HG03159 (cell line): Measurements from ENCODE around the gene PDZD2.
"Not testable (repeated sequence)": the region's sequence is repeated elsewhere in the genome, so short reads cannot be mapped to it uniquely, and the experiment has no call there.

ENCODE experiments used
- ATAC-seq: cut with Tn5 transposase; IDR thresholded peaks from one replicate; pipeline ENCODE4 v1.9.1; 2021; ENCODE audit warnings: mild to moderate bottlenecking, moderate library complexity; ENCODE audit not compliant: unreplicated experiment

The PDZD2 gene

DNA sequence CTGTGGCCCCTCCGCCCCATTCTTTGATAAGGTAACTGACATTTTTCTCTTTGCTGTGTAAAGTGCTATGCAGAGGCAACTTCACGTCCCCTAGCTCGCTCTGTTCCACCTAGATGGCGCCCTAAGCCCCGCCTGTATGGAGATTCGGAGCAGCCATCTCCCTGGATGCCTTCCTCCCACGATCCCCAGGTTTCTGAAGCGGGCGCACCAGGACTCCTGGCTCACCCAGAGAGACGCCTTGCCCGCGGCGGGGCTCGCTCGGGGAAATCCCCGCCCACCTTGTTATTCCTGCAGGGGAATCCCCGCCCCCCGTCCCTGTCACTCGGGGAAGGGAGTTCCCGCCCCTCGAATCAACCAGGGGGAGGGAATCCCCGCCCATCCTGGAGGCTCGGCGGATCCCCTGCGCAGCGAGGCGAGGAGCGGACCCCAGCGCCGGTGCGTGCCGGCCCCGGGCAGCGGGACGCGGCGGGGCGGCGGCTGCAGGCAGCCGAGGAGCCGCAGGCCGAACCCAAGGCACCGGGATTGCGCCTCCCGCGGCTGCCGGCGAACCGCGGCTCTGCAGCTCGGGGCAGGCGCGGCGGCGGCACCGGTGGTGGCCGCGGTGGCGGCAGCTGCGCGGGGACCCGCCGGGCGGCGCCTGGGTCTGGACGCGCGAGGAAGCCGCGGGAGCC is at the start of gene PDZD2:
Gene PDZD2, plus strand, starts transcription at position 384 of the 671 bp plus-strand sequence.
- ATAC-seq, result peak; percentile 79

- ATAC-seq, result no peak
Measured at GRCh38 chr5:31593665-31594064, 45.3 kb upstream of the PDZD2 start.

DNA sequence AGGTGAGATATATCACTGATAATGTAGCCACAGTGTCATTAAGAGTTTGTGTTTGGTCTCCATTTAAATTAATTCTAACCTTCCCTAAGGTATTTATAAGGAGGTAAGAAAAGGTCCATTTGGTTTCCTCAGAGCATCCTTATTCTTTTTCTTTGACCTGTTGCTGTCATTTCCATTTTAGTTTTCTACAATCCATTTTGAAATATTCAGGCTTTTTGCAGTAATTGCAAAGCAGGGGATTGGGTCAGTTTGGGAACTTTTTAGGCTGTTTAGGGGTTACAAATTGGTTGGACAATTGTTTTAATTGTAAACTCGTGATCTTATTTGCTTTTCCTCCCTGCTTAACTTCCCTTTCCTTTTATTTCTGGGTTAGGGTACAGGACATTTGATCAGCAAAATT is 42.6 kb upstream of the PDZD2 start:
- ATAC-seq, result no peak

GRCh38 chr5:31598640-31599611 is 40.0 kb upstream of the PDZD2 start:
- no peak for ATAC-seq

DNA sequence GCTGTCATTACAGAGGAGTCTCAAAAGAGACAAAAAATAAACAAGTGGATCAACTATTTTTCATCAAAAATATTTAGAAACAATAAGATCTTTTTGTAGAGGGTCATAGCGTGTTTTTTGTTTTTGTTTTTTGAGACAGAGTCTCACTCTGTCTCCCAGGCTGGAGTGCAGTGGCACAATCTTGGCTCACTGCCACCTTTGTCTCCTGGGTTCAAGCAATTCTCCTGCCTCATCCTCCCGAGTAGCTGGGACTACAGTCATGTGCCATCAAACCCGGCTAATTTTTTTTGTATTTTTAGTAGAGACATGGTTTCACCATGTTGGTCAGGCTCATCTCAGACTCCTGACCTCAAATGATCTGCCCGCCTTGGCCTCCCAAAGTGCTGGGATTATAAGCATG is 36.6 kb upstream of the PDZD2 start:
- ATAC-seq, result not testable (repeated sequence)

GRCh38 chr5:31604240-31604639 is 34.7 kb upstream of the PDZD2 start:
- no peak for ATAC-seq

- ATAC-seq, result no peak
Measured at GRCh38 chr5:31604644-31605043, 34.3 kb upstream of the PDZD2 start.

DNA sequence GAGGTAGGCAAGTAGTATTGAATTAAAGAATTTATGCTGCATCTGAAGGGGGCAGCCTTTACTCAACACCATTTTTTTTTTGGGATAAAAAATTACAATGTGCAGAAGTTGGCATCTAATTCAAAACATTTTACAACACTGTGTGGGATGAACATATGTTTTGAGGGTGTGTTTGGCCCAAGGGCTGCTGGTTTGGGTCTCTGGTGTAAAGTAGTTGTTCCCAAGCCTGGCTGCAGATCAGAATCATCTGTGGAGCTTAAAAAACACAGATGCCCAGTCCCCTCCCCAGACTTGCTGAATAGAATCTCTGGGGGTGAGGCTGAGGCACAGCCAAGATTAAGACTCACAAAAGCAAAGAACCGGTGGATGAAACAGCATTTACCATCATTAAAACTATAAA is 33.0 kb upstream of the PDZD2 start:
- ATAC-seq, result no peak

DNA sequence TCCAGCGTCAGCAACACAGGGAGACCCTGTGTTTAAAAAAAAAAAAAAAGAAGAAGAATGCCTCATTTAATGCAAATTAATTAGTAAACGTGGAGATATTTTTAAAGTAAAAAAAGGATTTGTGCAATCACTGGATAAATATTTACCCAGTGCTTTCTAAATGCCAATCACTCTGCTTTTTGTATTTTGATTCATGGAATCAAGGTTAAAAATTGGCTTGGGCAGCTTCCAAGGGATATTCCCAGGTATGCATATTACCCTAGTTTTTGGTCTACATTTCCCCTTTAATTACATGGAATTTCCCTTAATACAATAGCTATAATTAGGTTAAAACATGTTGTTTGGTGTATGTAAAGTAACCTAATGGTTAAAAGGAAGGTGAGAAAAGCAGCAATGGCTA is 31.4 kb upstream of the PDZD2 start:
- no peak for ATAC-seq

DNA sequence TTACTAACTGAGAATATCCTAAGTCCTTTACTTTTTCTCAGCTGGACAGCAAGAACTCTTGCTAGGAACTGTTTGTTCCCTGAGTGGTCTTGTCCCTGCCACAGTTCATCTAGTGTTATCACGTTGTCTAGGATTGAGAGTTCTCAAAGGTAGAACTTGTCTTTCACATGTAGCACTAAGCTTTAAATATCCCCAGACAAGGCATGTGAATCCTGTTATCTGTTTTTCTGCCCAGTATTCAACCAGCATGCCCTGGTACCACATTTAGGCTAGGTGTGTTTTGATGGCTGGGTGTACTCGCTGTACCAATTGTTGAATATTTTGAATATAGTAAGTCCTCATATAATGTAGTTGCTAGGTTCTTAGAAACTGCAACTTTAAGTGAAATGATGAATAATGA is 27.9 kb upstream of the PDZD2 start:
- ATAC-seq, result no peak

GRCh38 chr5:31613651-31614050 is 25.3 kb upstream of the PDZD2 start:
- no peak for ATAC-seq

DNA sequence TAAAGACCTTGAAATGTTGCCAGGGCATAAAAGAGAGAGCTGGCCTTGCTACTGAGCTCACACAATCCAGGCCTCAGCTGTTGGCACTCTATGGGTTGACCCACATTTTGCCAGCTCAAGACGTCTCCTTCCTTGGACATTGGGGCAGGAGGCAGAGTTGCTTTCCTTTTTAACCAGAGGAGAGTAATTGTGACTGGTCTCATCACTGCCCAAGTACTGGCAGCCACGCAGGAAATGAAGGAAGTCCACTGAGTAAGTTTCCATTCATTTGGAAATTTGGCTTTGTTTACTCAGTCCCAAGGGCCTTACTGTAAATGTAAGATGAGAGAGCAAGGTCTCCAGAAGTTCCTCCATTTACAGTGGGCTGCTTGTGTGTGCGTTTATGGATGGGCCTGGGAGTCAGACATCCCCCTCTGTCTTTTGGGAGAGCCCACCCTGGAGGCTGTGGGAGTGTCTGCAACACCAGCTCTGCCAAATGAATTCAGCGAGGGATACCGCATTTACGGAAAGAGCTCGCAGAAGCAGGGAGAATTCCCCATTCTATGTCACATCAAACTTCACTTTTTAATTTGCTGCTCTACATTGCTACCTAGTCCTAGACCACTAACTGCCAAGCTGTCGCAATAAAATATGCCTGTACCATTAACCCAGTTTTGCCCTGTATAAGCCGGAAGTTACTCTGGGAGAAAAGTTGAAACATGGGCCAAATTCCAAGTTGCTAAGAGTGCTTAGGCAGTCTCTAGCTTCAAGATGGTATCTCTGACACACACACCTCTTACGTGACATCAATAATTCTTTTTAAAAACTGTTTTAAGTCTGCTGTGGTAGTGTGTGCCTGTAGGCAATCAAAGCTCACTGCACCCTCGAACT is 24.5 kb upstream of the PDZD2 start:
- ATAC-seq, result no peak

GRCh38 chr5:31617867-31618266 is 21.1 kb upstream of the PDZD2 start:
- ATAC-seq, result no peak

- ATAC-seq, result no peak
Measured at GRCh38 chr5:31620026-31620425, 18.9 kb upstream of the PDZD2 start.

DNA sequence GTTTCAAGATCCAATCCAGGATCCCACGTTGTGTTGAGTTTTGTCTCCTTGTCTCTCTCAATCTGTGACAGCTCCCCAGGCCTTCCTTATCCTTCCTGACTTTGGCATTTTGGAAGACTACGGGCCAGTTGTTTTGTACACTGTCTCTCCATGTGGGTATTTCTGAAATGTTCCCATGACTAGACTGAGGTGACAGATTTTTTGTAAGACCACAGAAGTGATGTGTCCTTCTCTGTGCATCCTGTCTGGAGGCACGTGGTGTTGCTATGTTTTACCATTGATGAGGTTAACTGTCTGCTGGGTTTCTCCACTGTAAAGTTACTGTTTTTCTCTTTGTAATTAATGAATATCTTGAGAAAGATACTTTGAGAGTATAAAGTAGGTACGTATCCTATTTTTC is 15.7 kb upstream of the PDZD2 start:
- no peak for ATAC-seq

DNA sequence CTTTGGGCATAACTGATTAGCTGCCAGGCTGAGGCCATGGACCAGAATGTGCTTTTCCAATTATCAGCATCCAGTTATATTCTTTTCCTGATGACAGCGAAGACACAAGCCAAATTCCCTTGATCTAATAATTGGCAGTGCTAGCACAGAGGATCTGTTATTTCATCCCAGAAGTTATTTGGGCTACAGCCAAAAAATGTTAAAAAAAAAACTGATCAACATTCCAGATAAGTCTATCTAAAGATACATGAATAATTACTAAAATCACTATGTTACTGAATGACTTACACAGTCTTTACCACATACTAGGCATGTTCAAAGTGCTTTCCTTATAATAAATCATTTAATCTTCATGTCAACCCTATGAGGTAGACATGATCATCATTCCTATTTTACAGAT is 13.5 kb upstream of the PDZD2 start:
- ATAC-seq, result no peak

DNA sequence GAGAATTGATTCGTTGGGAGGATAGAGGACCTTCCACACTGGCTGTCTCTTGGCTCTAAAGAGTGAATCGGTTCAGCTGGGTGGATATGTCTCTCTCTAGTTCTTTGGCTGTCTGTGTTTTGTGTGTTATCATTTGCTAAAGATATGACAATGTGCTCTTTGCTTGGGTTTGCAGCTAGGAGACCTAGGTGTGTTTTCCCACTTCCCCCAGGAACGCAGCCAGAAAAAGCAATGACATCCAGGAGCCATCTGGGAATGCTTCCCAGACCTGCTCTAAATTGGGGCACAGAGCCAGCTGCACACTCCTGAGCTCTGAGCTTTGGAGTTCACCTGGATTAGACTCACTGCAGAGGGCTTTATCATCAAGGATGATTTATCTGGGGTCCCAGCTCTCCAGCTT is 12.8 kb upstream of the PDZD2 start:
- ATAC-seq, result no peak

GRCh38 chr5:31626604-31627234 is 12.2 kb upstream of the PDZD2 start:
- ATAC-seq, result no peak

DNA sequence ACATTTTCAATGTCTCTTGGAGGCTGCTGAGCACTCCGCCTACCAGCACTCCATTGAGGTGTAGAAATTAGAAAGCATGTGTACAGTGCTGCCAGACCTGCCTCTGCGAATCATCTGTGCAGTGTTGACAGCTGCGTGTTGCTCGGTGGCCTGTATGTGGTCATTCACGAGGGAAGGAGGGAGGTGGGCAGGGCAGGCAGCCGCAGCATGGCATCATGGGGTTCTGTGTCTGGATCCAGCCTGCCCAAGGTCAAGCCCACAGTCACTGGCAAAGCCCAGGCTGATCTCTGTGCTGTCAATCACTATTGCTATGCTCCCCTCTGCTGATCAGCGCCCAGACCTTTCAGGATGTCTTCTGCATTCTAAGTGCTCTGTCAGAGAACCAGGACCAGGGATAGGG is 8.0 kb upstream of the PDZD2 start:
- ATAC-seq, result no peak

DNA sequence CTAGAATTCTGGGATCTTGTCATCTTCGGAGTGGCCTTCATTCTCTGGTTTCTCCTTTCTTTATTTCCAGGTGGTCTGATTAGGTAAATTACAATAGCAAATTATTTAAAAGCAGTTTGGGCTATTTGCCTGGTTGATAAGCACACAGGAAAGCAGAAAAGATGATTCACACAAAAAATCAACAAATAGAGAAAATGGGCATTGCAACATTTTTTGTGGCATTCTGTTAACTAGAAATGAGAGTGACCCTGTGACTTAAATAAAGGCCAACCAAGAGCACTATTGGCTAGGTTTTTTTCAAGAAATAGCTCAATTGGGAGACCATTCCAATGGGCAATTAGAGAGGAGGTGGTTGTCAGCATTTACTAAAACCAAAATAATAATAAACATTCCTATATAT is 6.5 kb upstream of the PDZD2 start:
- no peak for ATAC-seq

DNA sequence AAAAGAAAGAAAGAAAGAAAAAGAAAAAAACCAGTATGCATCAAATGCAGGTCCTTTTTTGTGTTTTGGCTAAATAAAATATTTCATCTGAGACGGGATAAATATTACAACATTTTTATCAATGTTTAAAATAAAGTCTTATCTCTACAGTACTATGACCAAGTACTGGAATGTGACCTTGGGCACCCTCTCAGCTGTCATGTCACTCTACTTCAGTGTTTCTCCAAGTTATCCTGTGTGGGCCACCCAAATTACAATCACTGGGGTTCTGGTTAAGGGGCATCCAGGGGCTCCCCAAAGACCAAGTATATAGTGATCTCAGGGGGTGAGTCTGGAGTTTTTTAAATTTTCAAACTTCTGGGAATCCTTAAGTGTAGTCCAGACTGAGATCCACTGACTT is 3.5 kb upstream of the PDZD2 start:
- ATAC-seq, result no peak
